Left hindlimb (tissue), 1 donor: ENCODE data around the gene FAM171A1.
"Not testable (repeated sequence)": the region's sequence is repeated elsewhere in the genome, so short reads cannot be mapped to it uniquely, and the experiment has no call there.

ENCODE experiments used
- DNase-seq: peaks from one replicate; pipeline ENCODE4 v3.0.0-alpha.2; 2018

The FAM171A1 gene

DNA sequence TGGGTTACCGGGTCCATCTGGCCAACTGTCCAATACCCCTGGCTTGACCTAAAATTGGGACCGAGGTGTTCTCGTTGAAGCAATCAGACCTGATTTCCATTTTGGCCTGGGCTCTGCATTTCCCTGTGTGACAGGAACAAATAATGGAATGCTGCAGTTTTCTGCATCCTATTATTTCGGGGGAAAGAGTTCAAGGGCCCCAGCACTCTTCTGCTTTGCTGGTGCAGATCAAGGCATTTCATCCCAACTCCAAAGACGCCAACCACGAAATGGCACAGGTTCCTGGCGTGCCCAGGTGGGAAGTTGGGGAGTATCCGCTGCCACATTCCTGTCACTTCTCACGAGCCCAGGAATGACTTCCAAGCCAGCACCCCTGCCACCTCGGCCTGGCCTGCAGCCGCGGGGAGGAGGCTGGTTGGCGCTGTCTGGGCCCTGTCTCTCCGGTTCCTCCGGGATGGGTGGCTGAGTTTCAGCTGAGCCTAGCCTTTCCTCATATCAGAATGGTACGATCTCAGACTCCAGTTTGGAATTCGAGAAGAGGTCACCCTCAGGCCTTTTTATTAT is 56.5 kb downstream of the FAM171A1 start:
- no peak for DNase-seq

DNA sequence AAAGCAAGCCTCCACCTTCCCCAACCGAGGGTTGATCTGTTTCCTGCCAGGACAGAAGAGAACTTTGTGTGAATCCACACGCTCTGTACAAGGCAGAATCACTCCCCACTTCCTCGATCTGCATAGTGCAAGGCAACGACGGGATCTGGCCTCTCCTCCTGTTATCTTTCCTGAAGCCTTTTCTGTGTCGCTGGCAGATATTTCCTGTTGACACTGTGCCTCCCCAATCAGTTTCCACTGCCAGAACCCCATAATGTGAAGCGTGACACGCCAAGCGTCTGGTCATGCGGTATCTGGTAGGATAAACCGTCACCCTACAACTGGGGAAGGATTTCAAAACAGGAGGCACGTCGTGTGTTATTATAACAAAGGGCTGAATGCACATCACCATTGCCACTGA is 57.2 kb downstream of the FAM171A1 start:
- DNase-seq, result no peak

DNA sequence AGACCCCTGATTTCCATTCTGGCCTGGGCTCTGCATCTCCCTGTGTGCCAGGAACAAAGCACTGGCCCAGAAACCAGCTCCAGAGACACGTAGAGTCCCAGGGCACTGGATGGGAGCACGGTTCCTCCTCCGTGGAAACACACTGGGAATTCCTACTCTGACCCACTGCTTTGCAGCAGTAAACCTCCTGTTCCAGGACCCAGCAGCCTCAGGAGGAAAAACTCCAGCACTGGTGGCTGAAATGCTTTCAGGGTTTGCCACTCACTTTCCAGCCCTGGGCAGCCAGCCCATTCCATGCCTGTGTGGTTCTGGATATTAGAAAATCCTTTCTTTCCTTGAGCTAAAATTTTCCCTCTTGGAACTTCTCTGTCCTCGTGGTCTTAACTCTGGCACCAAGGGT is 58.0 kb downstream of the FAM171A1 start:
- peak; percentile 59 for DNase-seq

DNA sequence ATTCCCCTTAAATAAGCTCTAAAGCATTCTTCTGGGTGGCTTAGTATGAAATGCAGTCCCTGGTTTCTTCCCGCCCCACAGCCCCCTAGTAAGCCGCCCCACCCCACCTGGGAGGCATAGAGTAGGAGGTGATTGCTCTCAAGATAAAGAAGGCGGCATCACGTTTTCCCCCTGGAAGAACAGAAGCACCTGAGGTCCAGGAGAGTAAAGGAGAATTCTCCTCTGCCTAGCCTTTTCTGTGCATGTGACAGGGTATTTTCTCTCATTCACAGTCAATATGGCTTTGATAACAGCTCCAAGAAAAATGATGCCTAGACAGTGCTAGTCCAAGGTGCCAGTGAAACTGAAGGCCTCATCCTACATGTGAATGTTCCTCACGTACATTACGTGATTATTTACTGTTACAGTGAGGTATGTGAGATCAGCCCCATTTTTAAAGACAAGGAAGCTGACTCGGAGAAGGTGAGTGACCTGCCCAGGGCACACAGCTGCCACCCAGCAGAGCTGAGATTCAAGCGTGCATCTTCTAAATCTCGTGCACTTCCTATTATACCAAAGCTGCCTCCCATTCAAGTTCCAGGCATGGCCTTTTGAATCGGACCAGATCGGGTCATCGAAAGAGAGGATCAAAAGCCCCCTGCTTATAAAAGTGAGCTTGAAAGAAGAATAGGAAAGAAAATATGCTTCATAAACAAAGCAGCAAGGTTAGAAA is 59.4 kb downstream of the FAM171A1 start:
- no peak for DNase-seq

DNA sequence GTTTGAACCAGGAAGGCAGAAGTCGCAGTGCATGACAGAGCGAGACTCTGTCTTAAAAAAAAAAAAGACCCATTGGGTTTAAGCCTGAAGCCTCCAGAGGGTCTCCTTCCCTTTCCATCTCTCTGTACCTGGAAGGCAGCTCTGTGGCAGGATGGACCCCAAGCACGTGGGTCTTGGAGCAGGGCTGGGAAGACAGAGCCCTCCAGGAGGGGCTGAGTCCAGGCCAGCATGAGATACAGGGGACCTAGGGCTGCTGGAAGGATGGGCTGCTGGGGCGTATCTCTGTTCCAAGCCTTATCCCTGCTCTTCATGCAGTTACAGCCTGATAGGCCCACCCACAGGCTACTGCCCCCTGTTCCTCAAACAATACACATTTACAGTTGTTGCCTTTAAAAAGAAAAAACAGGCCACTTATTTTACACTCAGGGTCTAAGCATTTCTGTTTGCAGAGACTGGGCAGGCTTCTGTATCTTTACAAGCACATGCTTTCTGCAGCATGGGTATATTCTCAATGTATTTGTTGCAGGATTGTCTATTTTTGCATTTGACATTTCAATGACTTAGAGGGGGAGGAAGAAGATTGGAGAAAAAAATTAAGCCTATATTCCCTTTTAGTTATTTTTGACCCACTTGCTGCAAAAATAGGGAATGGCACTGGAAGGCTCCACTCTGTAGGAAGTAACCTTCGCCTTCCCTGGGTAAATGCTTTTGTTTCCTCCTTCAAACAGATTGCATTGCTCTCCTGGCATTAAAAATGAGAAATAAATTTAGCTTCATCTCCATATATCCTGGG is 60.1 kb downstream of the FAM171A1 start:
- no peak for DNase-seq

DNA sequence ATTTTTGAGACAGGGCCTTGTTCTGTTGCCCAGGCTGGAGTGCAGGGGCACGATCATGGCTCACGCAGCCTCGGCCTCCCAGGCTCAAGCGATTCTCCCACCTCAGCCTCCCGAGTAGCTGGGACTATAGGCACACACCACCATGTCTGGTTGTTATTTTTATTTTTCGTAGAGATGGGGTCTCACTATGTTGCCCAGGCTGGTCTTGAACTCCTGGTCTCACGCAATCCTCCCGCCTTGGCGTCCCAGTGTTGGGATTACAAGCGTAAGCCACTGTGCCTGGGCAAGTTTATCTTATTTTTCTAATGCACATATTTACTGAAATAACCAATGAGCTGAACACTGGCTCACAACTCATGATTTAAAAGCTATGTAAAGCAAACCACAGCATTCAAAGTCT is 61.9 kb downstream of the FAM171A1 start:
- DNase-seq, result no peak

DNA sequence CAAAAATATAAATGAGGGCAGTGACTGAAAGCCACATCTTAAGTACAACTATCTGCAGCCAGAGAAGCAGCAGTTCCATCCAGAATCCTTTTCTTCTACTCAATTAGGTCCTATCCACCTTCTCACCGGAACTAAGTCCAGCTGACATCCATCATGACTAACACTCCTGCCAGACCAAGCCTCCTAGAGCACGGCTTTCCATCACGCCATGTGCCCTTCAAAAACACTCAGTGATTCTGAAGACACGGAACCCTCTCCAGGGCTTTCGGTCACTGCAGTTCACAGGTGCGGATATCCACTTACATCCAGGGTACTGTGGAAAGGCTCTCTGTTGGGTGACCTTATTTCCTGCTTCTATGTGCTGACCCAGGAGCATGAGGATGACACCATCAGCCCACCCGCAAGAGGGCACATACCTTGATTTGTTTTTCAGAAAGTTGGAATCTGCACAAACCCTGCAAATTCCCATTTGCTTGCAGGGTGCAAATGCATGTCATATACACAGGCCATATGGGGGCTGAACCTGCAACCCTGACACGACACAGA is 64.3 kb downstream of the FAM171A1 start:
- no peak for DNase-seq

DNA sequence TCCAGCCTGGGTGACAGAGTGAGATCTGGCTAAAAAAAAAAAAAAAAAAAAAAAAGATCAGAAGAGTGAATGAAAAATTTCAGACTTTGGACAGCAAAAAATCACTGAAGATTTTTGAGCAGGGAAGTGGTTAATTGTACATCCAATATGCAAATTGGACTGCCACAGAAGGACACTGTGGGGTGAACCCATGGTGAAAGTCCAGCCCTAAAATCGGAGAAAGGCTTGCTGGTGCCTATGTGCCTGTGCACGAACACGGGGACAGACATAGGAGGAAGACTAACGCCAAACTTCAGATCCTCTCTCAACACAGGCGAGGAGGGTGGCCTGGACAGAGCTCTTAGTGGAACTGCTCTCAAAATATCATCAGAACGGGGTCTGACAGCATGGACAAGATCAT is 65.5 kb downstream of the FAM171A1 start:
- no peak for DNase-seq

DNA sequence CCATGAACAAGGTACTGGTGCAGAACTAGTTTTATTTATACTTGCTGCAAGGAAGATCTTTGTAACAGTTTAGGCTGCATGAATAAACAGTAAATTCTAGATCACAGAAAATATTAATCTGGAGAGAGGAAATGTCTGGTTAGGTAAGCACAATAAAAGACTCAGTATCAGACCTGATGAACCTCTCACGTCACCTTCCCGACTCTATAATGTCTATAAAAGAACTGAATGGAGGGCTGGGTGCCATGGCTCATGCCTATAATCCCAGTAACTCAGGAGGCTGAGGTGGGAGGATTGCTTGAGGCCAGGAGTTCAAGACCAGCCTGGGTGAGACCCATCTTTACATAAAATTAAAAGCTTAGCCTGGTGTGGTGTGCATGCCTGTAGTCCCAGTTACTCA is 65.9 kb downstream of the FAM171A1 start:
- no peak for DNase-seq

DNA sequence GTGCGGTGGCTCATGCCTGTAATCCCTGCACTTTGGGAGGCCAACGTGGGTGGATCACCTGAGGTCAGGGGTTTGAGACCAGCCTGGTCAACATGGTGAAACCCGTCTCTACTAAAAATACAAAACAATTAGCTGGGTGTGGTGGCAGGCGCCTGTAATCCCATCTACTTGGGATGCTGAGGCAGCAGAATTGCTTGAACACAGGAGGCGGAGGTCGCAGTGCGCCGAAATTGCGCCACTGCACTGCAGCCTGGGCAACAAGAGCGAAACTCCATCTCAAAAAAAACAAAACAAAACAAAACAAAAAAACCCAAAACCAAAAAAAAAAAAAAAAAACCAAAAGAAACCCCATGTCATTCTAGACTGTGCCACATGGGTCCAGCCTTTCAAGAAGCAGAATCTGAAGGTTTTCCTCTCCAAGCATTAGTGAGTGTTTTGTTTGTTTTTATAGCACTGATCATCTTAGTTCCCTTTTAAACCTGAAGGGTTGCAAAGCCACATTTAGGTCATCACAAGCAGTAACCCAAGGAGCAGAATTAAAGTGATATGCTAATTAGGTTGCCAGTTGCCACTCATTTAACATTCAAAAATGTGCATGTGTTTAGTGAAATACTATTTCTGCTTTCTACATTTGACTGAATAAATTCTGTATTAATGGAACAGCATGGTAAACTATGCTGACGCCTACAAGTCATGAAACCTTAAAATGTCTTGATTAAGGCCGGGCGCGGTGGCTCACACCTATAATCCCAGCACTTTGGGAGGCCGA is 68.7 kb downstream of the FAM171A1 start:
- DNase-seq, result not testable (repeated sequence)

DNA sequence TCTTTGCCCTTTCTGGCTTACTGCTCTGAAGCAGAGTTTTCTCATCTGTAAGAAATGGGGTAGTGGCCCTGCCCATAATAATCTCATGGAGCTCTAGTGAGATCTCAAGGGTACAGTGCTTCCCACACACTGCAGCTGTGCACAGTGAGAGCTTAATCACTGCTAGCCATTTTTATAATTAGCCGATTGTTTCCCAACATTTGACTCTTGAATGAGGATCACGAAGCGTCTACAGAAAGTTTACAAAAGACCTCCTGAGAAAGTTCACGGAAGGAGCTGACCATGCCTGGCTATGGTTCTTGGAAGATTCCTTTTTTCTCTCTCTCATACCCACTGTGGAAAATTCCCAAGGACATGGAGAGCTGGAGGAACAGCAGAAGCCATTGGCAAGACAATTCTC is 70.4 kb downstream of the FAM171A1 start:
- DNase-seq, result no peak

DNA sequence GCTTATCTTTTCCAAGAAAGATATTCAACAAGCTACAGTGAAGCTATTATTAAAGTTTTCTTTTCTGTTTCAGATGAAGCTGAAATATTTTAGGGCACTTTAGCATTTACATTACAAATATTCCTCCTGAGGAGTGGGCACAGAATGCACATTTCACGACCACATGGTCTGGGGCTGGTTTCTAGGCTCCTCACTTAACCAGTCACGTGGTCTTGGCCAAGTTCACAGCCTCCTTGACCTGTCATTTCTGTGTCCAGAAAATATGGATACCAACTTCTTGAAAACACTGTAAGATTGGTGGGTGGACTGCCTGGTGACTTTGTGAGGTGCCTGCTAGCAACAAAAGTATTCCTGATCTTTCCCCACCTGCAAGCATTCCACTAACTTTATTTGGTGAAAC is 70.9 kb downstream of the FAM171A1 start:
- DNase-seq, result no peak

DNA sequence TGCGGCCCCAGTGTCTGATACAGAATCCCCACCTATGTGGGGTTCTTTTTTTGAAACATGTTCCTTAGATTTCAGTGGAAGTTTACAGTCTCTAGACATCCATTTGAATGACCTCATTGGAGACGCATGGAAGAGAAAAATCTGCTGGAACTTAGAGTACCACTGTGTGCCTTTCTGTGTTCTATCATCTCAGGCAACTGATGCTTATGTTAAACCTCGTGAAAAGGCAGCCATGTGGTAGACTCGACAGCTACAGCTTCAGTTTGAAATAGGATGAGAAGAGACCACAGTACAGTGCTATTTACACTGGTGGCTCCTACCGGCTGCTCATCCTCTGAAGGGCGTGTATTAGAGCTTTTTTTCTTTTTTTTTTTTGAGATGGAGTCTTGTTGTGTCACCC is 74.4 kb downstream of the FAM171A1 start:
- DNase-seq, result no peak

DNA sequence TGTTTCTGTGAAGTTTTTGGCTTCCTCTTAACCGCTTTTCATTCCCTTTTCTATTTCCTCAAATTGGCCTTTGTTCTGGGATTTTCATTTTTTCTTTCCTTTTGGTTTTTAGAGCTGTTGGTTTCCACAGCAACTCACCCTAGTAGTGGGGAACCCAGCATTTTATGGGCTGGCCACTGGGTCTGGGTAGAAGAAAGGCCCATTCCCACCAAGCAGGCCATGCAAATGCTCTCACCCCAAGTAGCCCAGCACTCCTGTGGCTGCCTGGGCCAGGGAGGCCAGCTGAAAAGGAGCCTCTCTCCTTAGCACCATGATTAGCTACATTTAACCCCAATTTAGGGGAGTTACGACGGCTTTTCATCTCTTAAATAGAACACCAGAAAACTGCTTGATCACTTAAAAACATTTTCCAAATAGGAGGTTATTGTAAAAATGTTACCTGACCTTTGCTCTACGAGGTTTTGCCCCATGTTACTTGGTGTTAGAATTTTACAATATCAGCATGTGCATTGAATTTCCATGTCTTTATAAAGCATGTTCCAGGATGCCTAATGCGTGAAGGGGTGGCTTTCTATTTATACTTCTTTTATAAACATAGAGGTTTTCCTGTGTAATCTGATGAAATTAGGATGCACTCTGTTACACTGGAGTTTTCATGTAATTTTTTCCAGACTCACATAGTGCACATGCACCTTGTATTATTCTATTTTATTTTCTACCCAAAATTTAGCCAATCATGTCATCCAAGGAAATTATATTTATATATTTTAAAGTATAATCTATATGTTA is 75.4 kb downstream of the FAM171A1 start:
- DNase-seq, result no peak

DNA sequence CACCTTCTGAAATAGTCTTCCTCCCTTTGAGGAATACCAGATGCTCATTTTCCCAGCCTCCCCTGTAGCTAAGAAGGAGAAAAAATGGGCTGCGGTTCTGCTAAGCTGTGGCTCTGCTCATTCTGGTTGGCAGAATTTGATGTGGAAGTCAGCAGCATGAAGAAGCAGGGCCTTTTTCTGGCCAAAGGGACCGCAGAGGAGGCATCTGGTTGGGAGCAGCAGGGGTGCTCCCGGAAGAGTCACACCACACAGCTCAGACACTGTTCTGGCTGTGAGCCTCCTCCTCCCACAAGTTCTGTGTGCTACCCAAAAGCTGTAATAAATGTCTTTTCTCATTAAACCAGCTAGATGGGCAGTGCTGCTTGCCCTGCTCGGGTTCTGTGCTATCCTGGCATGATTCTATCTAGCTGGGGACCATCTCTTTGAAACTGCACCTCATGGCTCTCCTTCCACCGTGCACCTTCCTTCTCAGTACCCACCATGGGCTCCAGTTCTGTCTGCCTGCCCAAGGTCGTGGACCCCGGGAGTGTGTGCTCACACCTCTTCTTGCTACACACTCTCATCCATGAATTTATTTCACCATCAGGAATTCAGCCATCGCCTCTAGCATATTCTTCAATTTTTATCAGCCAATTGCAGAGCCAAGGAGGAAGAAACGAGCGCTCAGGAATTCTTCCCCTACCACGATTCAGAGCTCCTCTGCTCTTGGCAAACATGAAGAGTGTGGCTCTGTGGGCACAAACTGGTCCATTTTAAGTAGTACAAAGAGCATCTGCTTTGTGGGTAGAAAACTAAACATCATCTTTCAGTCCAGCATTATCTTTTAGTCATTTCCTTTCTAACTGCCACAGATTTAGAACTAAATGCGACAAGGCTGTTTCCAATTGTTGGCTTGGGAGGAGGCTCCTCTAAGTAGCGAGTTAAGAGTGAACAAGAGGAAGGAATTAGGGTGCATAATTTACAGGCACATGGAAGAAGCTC is 76.9 kb downstream of the FAM171A1 start:
- DNase-seq, result peak; percentile 53

DNA sequence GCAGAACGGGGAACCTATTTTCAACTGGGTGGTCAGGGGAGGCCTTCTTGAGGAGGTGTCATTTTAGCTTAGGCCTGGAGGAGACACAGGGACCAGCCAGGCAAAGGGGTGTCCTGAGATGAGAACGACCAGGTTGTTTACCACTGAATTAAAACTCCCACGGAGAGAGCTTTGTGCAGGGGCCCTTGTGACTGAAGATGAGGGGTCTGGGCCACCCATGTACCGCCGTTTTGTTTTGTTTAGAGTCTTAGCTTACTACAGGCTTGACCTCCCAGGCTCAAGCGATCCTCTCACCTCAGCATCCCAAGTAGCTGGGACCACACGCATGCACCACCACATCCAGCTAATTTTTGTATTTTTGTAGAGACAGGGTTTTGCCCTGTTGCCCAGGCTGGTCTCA is 80.4 kb downstream of the FAM171A1 start:
- DNase-seq, result no peak

DNA sequence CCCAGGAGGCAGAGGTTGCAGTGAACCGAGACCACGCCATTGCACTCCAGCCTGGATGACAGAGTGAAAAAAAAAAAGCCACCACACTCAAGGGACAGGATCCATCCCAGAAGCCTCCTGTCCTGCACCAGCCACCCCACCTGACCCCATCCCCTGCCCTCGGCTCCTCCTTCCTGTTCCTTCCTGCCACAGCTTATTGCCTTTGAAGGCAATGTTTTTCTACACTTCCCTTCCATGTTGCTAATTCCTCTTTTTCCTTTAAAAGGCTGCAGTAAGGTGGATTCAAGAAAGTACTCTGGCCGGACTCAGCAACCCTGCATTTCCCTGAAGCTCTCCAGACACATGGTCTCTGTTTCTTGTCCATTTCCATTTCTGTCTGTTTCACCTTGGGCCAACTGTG is 80.9 kb downstream of the FAM171A1 start:
- DNase-seq, result no peak

DNA sequence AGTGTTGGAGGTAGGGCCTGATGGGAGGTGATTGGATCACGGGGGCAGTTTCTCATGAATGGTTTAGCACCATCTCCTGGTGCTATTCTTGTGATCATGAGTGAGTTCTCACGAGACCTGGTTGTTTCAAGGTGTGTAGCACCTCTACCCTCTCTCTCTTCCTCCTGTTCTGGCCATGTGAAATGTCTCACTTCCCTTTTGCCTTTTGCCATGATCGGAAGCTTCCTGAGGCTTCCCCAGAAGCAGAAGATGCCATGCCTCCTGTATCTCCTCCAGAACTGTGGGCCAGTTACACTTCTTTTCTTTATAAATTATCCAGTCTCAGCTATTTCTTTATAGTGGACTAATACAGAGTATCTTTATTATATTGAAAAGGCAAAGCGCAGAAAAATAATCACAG is 90.1 kb downstream of the FAM171A1 start:
- no peak for DNase-seq

DNA sequence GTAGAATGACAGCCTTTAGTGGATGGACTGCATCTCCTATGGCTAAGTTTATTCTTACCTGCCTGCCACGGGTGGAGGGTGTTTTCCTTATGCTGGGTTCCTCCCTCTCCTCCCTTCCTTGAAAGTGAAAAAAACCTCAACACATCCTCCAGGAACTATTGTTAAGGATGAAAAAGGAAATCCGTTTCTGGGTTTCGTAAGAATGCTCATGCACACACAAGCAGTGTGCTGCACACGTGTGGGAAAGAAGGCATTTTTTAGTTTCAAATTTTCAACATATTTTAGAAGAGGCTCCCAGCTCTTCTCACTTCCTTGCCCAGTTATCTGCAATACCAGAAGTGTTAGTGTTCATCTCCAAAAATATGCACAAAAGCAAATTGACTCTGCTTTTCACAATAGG is 90.6 kb downstream of the FAM171A1 start:
- no peak for DNase-seq

DNA sequence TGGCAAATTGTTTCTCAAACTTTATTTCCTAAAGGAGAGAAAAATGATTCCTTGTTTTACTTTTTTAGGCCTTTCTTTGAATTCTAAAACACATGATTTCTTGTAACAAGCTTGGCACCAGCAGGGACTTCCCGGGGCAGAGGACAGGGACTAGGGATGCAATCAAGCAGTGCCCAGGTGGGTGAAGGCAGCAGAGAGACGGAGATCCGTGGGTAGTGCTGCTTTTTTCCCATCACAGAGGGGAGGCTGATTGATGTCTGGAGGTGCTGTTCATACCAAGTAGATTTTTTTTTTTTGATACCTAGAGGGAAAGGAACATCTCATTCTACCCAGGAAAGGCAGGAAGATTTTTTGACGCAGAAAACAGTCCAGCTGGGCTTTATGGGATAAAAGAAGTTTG is 91.9 kb downstream of the FAM171A1 start:
- DNase-seq, result no peak

DNA sequence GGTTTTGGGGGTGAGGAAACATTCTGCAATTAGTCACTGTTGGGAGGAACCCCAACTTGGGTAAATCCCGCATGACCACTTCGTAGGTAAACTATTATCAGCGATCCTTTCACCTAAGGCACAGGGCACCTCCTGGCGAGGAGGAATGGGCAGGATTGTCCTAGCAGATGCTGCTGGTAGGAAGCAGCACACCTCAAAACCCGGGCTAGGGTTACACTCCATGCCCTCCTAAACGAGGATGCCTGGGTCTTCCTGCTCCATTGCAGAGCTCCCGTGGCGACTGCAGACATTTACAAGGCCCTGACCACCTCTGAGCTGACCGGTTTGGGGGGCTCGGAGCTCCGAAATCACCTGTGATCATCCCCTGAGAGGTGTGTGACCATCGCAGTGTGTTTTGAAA is 92.3 kb downstream of the FAM171A1 start:
- no peak for DNase-seq
